T-helper 2 cell treated with Interferon-gamma antibody and Interleukin-4, amounts not matched to agents 100 ng/mL and 5 ng/mL, for 36 hours (primary cell): ENCODE data around the gene PER2. TPM values are rescaled to one million over a fixed set of nuclear protein-coding genes. Genes with fewer than 3 reads are reported as not detected.

Source experiments
- intact Hi-C: fragments of 100-400 bp; cut with micrococcal nuclease; formaldehyde crosslinking; loops from one replicate; pipeline ENCODE4 v1.15.1; 2023
- total RNA-seq: library from RNA; stranded (reverse); gene quantifications from 2 replicates; pipeline ENCODE4 v1.2.3, GENCODE V29; 2022

Gene PER2
- total RNA-seq, 1 donor from 2014 or later: 17.6 TPM

- intact Hi-C loops: no loop called here
Observed at GRCh38 chr2:238252766-238253630, 35.4 kb downstream of the PER2 start.

DNA sequence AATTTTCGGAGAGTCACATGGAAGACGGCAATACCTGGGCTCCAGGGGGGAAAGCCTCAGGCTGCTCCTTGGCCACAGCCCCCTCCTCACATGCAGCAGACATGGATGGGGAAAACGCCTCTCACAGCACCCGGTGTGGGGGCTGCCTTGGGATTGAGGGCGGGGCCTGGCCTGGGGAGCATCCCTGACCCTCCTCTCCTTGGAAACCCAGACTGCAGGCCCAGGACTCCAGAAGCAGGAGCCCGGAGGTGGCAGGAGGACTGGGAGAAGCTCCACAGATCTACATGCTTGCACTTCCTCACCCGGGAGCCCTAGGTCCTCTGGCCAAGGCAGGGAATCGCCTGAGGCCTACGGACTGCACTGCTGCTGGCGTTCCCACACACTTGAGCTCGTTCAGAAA lies 36.4 kb downstream of the PER2 start:
- intact Hi-C loops: no loop called here

GRCh38 chr2:238251331-238251730 lies 37.1 kb downstream of the PER2 start:
- intact Hi-C loops: no loop called here

DNA sequence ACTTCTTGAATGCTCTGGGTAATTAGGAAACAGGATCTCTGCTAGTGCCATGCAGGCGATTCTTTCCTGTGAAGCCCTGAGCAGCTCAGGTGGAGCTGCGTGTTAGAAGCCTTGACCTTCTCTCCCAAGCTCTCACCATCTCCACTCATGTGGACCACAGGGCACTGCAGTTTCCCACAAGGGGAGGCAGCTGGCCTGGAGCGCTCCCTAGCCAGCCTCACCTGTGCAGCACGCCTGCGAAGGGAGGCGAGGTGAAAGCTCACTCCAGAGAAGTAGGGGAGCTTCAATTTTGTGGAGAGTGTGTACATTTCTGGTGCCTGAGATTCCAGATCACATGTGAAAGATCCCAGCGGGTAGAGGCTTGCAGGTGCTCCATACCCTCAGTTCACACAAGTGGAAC lies 37.5 kb downstream of the PER2 start:
- intact Hi-C loops: no loop called here

GRCh38 chr2:238247841-238248453 lies 40.5 kb downstream of the PER2 start:
- intact Hi-C loops: no loop called here

GRCh38 chr2:238247002-238247822 lies 41.2 kb downstream of the PER2 start:
- intact Hi-C loops: no loop called here

- intact Hi-C loops: loop anchor here (5.0 kb wide), 2 partner anchors 43 to 277 kb away; partner anchors contain the start of genes PER2 and UBE2F
Observed at GRCh38 chr2:238244151-238244550, 44.3 kb downstream of the PER2 start.

DNA sequence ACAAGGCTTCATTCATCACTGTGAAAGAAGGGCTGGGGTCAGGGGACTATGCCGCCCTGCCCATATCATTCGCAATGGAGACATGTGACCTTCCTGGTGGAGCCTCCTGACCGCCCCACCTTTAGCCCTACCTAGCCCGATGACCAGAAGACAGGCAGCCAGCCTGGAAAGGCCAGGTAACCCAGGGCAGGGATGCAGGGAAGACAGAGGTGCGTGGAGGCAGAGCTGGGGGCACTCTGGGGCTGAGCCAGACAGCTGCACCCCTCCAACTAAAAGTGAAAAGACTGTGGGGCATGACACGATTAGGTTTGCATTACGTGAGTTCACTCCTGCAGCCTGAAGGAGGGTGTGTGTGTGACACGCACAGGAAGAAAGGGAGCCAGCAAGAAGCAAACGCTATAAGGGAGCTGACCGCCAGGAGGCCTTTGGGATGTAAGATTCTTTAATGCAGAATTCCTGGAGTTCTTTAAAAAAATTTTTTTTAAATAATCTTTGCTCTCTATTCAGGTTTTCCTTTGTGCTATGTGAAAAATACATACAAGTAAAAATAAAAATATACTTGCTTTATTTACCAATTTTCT lies 44.8 kb downstream of the PER2 start:
- intact Hi-C loops: loop anchor here (5.0 kb wide), 2 partner anchors 44 to 276 kb away; partner anchors contain the start of genes PER2 and UBE2F

GRCh38 chr2:238242731-238243495 lies 45.5 kb downstream of the PER2 start:
- intact Hi-C loops: loop anchor here (5.0 kb wide), 2 partner anchors 44 to 276 kb away; partner anchors contain the start of genes PER2 and UBE2F

GRCh38 chr2:238241970-238242369 lies 46.4 kb downstream of the PER2 start:
- intact Hi-C loops: loop anchor here (2.0 to 5.0 kb wide), 3 partner anchors 39 to 275 kb away; partner anchors contain the start of genes ILKAP, PER2 and UBE2F

DNA sequence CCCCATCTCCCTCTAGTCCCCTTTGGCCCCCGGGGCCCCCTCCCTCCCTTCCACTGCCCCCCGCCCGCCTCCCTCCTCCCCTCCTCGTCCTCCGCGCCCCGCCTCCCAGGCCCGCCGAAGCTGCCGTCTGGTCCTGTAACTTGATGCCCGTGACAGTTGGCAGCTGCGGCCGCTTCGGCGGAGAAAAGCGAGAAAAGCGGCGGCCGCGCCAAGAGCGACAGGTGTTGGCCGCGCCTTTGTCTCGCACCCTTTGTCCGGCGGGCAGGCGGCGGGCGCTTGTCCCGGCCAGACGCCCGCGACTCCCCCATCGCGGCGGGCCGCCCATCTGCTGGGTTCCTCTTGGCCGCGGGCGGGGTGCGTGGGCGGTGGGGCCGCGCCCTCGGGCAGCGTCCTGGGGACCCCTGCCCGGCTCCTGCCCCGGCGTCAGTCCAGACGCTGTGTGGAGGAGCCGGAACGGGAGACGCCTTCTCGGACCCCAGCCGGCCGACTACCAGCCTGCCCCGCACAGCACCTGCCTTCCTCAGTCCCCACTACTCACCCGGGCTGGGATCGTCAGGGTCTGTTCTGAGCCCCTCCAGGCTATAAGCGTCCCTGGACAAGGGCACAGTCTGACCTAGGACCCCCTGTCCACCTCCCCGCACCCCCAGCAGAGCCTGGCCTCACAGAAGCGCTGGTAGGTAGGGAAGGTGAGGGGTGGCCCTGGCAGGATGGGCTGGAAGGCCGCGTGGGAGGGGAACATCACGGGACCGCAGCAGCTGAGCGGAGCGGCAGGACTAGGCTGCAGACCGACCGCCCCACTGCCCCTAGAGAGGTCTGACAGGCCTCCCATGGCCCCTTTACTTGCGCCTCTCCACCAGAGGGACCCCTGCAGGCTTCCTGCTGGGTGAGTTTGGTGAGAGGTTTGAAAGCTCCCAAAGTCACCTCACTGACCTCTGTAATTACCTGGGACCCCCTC lies 47.4 kb downstream of the PER2 start:
- intact Hi-C loops: loop anchor here (1.0 to 5.0 kb wide), 4 partner anchors 38 to 274 kb away; partner anchors contain the start of genes ILKAP, PER2 and UBE2F

DNA sequence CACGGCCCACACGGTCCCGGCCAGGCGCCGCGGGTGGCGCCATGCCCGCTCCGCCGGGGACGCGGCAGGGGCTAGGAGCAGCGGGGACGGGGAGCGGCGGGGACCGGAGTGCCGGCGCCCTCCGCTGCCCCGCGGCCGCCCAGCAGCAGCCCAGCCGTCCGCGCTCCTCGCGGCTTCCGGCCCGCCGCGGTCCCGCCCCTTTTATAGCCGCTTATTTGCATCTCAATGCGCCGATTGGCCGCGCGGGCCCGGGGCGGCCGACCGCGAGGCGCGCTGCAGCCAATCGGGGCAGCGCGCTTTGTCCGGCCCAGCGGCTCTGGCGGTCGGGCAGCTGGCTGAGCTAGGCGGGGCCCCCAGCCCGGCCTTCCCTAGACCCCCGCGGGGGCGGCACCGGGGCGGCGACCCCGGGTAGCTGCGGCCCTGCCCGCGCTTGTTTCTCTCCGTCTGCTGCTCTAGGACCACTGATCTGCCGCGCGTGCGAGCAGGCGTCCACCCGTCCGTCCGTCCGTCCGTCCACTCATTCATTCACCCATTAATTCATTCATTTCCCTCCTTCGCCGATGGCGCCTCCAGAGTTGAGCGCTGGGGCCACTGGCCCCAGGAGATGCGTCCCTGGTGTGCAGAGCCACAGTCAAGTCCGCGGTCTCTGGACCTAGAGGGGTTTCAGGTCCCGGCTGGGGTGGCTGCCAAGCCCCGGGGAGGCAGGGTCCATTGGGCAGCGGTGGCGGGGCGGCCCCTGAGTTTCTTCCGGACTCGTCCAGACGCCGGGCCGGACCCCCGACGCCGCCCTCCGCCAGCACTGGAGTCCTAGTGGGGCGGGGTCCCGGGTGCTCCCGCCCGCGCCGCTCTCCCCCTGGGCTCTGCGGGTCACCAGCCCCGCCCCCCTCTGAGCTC lies 48.3 kb downstream of the PER2 start, which contains the start of gene HES6:
TSS of gene HES6 (minus strand) at position 176 of the 894 bp plus-strand sequence. CDS start at position 43, 133 bp downstream.
- intact Hi-C loops: loop anchor here (1.0 to 5.0 kb wide), 5 partner anchors 9 to 273 kb away; partner anchors contain the start of genes ILKAP, PER2 and UBE2F

DNA sequence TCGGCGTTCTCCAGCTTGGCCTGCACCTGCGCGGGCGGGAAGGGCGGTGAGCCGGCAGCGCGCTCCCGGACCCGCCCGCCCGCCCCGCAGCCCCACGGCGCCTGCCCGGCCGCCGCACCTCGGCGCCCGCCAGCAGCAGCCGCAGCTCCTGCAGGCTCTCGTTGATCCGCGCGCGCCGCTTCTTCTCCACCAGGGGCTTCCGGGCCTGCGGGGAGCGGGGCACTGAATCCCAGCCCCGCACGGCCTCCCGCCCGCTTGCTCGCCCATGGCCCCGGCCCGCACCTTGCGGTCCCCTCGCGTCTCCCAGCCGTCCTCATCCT lies 48.9 kb downstream of the PER2 start:
- intact Hi-C loops: loop anchor here (1.0 kb wide), 1 partner anchor 8 kb away; no protein-coding TSS in a partner anchor

DNA sequence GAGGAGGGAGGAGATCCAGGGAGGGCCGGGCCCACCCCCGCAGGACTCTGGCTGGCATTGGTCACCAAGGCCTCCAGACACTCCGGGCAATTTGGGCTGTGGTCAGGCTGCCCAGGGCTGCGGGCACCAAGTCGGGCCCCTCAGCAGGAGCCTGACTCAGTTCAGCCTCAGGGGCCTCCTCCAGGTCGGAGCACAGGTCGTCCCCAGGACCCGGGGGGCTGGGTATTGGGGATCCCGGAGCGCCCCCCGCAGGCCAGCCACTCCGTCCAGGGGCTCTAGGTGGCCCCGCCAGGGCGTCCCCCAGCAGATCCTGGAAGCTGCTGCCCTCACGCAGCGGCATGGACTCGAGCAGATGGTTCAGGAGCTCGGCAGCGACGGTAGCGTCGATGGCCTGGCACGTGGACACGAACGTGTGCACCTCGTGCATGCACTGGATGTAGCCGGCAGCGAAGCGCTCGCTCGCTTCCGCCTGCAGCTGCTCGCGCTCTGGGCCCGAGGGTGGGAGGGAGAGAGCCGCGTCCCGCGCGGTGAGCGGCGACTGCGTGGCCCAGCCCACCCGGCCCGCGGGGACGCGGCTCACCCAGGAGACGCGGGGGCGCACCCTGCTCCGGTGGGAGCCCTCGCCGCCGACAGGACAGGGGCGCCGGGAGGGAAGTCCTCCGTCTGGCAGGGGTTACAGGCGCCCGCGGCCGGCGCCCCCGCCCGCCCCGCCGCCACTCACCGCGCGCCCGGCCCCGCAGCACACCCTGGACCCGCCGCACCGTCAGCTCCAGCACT lies 49.5 kb downstream of the PER2 start:
- intact Hi-C loops: loop anchor here (1.0 kb wide), 1 partner anchor 8 kb away; no protein-coding TSS in a partner anchor

- intact Hi-C loops: no loop called here
Observed at GRCh38 chr2:238238311-238238765, 50.1 kb downstream of the PER2 start.

GRCh38 chr2:238237431-238238135 lies 50.8 kb downstream of the PER2 start:
- intact Hi-C loops: no loop called here
